Stimulated activated CD4-positive, alpha-beta T cell treated with anti-CD3 and anti-CD28 coated beads, Interleukin-15, amount 100 ng/mL, for 24 hours (primary cell): Measurements from ENCODE around the gene PDSS2.
"Not testable (repeated sequence)": the region's sequence is repeated elsewhere in the genome, so short reads cannot be mapped to it uniquely, and the experiment has no call there.

Experiments
- DNase-seq: peaks from one replicate; pipeline ENCODE4 v3.0.0-alpha.2; 2020

The PDSS2 gene, protein sequence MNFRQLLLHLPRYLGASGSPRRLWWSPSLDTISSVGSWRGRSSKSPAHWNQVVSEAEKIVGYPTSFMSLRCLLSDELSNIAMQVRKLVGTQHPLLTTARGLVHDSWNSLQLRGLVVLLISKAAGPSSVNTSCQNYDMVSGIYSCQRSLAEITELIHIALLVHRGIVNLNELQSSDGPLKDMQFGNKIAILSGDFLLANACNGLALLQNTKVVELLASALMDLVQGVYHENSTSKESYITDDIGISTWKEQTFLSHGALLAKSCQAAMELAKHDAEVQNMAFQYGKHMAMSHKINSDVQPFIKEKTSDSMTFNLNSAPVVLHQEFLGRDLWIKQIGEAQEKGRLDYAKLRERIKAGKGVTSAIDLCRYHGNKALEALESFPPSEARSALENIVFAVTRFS

DNA sequence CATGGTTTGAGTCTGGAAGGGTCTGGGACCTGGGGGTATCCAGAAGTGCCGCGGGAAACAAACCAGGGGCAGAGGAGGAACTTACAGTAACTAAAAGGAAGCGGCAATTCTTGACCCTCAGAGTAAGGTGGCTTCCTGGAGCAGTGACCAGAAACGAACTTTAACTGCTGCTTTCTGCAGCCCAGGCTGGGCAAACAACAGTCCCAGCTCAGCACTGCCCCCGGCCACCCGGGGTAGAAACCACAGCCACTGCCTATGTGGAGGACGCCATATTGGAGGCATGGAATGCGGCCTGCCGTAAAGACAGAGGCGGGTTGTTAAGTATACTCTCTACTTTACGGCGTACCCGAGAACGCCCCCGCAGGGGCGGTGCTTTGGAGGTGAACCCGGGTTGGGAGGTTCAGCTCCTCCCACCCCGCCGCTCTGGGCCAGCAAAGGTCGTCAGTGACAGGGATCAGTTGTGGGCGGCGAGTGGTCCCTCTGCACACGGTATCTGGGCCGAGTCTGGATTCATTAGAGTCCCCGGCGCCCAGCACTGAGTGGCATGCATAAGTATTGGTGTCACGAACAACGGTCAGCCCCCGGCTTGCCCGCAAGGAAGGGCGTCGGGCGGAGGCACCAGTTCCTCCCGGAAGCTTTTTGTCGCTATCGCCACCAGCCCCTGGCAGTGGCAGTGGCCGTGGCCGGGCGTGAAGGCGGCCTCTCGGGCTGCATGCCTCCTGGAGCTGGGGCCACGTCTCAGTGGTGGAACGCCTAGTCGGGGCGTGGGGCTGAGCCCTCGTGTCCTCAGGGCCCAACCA, at the start of gene PDSS2:
PDSS2 (minus strand) TSS at position 282 of the 800 bp plus-strand sequence; CDS start at position 3, 279 bp downstream.
- peak; percentile 100 for DNase-seq

DNA sequence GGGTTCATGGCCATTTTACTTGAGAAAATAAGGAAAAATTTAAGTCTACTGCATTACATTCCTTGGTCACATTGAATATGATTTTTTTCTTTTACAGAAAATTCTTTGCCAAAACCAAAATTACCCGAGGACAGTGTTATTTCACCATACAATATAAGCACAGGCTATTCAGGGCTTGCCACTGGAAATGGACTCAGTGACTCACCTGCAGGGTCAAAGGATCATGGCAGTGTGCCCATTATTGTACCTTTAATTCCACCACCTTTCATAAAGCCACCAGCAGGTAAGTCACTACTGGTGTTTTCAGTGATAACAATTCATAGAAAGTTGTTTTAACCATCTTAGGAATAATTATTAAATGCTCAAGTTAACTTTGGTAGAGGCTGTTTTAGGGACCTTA, 46.8 kb upstream of the PDSS2 start:
- DNase-seq, result no peak

DNA sequence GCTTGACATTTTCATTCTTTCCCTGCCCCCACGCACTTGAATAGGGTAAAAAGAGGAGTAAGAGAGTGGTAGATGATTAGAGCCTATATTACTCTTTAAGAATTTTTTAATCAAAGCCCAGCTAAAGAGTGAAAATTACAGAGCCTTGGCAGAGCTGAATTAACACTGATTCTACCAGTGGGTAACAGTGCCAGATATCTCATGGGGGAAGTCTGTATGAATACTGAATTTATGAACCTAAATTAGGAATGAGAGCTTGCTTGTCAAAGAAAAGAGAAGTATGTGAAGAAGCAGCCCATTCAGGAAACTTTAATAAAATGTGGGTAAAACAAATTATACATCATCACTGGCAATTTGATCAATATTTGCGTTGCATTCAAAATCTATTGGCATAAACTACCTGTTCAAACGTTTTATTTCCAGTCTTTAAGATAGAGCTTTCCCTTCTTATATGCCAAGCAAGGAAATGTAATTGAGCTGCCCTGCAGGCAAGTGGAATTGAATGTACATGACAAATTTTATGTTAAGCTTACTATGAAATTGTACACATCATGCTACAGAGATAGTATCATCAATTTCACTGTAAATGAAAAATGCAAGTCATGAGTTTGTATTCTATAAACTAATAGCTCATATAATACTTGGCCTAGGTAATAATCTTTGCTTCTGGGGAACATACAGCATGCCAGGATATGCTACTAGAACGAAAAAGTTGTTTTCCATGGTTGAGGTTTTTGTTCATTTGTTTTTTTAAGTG, 45.1 kb upstream of the PDSS2 start:
- DNase-seq, result no peak

DNA sequence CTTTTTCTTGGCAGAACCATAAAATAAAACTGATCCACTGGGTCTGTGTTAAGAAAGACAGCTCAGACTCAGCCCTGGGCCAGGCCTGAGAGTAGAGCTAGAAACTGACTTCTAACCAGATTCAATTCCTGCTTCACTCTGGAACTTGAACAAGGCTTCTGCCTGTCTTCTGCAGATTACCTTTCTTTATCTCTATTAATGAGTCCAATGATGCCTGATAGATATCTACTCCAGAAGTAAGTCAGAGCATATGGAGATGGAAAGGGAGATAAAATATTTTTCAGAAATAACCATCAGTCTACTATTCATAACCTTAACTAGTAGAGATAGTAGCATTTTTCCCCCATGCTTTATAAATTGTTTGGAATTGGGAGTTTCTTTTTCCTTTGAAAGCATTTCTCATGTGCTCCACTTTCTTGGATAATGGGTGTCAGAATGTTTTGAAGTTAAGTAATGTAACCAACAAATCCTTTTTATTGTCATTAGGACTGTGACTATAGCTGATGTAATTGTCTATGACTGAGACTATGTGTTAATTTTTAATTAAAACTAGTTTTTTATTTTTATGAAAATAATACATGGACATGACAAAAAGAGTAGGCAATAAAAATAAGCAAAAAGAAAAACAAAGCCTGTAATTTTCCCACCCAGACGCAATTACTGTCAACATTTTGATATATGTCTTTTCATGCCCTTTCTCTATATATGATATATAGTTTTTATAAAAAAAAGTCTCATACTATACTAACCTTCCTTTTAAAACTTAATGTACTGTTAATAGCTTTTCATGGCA, 37.7 kb upstream of the PDSS2 start:
- DNase-seq, result no peak

DNA sequence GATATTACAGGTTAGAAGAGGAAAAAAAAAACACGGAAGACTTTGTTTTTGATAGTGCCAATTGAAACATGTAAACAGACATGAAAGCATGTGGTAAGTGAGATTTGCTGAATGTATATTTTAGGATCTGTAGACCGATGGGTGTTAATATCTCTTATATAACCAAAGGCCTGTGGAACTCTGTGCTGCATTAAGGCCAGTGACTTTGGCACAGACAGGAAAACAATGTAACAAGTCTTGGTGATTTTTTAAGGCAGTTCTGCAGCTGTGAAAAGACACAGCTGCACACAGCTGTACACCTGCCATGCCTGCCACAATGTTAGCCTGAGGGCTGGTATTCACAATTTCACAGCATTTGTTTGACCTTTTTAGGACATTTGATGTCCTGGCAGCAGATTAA, 36.6 kb upstream of the PDSS2 start:
- no peak for DNase-seq

DNA sequence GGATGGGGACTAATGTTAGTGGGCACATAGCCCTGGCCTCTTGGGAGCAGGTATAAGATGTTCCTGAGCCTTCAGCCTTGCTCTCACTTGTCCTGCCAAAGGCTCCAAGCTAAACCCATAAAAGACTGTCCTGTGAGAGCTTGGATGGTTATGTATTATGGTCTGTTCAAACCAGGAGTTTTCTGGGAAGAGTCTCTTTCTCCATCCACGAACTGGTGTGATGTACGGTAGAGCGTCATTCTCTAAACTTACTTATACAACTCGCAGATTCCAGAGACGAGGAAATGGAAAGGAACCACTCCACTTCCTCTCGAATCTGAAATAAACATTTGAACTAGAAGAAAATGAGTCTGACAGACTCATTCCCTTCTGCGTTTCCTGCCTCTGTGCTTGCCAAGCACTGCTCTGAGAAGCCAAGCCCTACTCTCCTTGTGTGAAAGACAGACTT, 35.9 kb upstream of the PDSS2 start:
- DNase-seq, result no peak

DNA sequence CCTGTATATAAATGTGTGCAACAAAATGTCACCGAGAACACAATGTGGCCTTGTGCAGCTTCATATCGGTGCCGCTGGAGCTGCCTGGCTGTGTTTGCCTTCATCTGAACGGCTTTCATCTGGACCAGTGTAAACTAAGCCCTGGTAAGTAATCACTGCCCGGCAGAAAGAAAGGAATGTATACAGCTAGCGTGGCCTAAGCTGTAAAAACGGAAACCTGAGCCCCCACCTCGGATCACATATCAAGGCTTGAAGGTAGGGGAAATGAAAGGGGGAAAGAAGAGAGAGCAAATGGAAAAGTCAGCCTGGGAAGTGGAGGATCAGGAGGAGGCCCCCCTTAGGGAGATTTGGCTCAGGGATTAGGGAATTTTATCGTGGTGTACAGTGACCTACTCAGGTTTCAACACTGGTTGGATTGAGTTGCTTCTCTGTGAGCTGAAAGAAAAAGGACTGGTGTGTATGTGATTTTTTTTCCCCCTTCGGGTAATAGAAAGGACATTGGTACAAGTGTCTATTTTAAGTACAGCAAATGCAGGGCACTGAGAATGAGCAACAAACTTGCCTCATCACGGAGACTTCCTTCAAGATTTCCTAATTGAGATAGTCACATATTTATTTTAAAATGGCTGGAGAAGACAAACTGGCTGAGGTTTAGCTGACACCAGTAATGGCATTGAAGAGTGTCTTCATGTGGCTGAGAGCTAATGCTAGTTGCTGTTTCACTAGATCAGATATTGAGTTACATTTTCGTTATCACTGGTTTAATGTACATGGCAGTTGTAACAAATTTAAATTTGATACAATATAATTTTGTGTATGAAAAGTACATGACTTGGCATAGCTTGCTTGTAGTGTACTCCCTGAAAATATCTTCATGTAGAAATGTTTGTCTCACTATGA, 34.0 kb upstream of the PDSS2 start:
- no peak for DNase-seq

DNA sequence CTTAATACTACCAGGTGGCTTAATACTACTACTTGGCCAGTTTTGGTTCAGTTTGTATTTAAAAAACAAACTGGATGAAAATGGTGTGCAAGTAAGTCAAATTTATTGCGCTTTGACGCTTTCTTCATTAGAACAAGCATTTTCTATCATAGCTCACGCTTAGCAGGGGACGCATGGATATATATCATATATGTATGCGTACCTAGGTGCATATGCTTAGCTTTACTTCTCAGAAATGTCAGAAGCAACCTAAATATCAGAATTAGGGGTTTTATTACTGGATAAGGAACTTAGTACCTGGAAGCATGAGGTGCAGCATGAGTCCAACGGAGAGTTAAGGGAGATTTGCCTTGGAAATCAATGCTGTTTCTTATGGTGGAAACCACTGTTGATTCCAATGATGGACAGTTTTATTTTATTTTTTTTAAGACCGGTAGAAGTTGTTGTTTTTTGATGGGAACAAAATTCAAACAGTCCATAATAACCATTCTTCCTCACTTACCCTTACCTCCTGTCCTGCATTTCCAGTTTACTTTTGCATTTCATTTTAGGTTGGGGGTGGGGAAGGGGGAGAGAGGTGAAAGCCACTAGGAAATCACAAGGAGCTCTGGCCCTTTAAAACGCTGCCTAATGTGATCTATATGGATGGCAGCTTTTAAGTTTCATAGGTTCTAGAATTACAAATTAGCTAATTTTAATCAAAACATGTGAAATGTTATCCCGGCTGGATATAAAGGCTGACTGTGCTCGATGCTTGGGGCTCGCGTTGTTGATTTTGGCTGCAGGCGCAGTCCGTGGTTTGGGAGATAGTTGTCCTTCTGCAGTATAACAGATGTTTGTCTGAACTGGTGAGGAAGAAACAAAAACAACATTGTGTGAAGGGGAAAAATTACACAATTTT, 32.6 kb upstream of the PDSS2 start:
- no peak for DNase-seq

DNA sequence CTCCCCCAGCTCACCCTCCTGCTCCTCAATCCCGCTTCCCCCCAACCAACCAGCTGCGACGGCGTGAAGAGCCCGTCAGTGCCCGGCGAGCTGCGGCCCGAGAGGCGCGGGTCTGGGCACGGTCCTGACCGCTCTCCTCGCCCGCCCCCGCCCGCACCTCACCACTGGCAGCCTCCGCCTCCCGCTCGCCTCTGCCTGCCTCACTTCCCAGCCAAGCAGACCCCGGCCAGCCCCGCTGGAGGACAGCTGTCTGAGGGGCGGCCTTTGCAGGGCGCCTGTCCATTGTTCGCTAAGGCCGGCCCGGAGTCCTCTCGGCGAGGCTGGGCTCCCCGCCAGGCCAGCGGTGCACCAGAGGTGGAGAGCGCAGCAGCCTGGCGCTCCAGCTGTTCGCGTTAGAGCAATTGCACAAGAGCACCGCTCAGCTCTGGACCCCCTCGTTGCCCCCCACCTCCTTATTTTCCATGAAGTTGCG, 31.8 kb upstream of the PDSS2 start:
- DNase-seq, result peak; percentile 14

DNA sequence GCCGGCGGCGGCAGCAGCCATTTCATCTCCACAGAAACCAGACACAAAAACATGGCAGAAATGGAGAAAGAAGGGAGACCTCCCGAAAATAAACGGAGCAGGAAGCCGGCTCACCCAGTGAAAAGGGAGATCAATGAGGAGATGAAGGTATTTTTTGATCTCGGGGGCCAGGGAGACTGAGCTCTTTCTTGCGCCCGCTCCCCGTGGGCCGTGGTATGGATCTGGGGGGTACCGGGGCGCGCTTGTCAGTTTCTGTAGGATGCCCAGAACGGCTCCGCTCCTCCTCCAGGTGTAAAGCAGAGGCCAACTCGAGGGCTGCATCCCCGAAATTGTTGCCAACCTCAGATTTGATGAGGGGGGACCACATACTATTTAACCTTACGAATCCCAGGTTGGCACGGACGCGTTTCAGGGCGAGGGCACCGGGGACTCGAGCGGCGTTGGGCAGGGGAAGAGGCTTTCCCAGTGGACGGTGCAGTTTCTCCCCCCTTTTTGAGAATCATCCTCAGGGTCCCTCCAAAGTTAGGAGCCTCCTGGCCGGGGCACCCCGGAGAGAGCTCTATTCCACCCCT, 31.3 kb upstream of the PDSS2 start:
- DNase-seq, result no peak

DNA sequence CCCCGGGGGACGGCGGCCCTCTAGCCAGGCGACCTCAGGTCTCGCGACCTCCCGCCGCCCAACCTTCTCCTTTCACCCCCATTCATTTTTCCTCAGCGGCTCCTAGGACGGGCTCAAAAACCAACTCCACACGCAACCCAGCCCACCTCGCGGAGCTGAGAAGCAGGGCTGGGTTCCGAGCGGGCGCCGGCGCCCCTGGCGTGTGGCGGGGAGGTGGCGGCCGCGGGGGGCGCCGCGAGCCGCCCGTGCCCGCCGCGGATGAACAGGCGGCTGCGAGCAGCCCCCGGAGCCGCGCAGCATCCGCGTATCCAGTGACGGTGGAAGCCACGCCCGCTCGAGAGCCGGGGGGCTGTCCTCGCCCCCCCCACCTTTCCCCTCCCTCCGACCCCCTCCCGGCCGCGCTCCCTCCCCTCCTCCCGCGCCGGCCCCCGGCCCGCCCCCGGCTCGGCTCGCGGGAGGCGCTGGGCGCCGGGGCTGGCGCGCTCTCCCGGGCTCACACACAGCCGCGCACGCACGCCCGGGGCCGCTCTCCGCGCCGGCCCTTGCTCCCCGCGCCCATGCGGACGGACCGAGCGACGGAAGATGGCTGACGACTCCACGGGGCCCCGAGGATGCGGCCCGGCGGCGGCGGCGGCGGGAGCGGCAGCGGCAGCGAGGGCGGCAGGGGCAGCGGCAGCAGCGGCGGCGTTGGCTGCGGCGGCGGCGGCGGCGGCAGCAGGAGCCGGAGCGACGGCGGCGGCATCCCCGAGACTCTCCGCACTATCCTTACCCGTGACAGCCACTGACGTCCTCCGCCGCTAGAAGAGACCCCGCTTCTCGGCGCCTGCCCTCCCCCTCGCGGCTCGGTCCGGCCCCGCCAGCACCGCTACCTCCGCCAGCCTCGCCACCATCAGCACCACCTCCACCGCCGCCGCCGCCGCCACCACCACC, 30.5 kb upstream of the PDSS2 start, which contains the start of gene SOBP:
SOBP (plus strand) TSS at position 482 of the 930 bp plus-strand sequence. CDS start 500 bp downstream, outside the sequence.
- DNase-seq, result peak; percentile 56

DNA sequence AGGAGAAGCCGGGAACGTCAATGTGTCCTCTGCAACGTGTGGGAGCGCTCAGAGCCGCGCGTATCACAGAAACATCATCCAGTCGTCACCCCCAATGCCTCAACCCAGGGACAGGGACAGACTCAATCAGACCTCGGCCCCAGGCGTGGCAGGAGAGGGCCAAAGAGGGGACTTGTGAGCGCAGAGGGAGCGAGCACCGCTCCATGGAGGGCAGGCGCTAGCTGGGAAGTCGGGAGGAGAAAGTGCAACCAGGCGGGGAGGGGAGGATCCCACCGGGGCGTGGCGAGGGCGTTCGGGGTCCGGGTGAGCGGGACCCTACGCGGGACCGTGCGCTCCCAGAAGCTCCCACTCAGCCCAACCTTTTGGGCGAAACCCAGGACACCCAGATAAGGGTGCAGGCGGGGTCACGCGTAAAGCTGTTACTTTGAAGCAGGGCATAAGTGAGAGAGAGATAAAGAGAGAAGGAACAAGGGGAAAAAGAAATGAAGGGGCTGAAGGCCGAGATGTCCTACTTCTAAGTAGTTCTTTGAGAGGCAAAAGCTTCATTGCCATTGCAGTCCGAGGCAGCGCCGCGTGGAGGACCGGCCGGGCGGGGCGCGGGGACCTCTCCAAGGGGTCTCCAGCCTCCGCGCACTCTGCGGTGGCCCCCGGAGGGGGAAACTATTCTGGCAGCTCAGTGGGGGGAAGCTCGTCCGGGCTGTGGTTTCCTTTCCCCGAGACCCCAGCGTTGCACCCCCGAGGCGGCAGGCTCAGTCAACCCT, 29.7 kb upstream of the PDSS2 start:
- peak; percentile 41 for DNase-seq

DNA sequence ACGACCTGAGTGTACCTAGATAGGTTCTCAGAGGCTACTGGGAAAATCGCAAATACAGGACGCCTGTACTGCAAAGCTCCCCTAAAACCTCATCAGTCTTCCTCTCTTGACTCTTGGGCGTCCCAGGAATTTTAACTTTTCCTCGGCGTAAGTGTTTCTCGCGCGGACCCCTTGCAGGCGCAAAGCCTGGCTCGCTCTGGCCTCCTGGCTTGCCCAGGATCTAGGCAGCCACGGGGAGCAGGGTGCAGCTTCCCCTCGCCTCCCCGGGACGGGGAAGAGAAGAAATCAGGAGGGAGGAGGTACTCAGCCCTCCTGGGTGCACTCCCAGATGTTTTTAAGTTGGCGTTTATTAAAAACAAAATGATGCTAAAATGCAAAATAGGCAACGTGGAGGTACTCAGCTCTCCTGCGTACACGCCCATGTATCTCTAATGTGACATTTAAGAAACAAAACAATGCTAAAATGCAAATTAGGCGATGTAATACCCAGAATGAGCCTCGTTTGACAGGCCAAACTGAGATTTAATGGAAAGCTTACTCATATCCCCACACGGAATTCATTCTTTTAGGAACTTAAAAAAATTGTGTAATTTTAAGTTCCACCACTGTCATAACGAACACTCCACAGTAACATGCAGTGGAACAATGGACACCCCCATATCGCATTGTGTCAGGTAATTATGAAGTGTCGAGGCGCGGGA, 29.0 kb upstream of the PDSS2 start:
- no peak for DNase-seq

DNA sequence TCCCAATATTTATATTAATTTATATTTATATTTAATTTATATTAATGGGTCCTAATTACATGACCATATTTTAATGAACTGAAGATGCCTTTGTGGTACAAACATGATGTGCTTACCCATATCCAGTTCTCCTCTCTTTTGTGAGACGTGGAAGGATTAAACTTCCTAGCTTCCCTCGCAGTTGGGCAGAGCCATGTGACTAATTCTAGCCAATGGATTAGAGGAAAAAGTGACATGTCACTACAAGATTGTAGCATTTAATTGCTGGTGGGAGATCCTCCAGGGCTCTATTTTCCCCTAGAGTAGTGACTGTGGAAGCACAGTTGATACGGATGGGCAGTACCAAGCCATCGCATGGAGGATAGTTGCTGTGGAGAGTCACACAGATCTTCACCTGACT, 25.8 kb upstream of the PDSS2 start:
- DNase-seq, result no peak

DNA sequence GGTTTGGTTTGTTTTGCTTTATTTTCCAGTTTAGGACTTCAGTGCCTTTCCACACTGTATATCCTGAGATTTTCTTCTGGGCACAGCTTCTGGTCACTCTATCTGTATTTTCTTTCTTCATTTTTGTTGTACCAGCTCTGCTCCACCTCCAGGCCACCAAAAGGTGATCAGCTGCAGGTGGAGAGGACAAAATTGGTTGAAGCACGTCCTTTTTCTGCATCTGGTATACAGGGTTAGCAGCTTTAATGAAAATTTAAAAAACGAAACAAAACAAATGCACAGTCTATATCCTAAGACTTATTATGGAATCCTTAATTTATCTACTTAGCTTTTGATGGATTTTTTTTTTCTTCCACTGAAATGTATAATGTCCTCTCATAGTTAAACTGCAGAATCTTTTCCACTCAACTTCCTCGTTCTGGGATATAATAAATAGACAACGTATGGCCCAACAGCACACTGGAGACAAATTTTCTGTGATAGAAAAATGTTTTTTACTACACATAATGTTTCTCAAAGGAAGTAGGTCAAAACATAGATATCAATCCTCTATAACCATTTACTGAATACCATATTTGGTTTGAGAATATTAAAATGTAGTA, 19.8 kb upstream of the PDSS2 start:
- no peak for DNase-seq

DNA sequence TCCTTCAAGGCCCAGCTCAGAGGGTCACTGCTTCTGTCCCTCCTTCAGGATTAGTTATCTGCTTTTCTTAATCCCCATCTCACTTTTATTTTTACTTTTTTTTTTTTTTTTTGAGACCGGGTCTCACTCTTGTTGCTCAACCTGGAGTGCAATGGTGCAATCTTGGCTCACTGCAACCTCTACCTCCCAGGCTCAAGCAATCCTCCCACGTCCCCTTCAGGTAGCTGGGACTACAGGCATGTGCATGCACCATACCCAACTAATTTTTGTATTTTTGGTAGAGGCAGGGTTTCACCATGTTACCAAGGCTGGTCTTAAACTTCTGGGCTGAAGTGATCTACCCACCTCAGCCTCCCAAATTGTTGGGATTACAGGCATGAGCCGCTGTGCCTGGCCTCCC, 16.5 kb upstream of the PDSS2 start:
- not testable (repeated sequence) for DNase-seq

DNA sequence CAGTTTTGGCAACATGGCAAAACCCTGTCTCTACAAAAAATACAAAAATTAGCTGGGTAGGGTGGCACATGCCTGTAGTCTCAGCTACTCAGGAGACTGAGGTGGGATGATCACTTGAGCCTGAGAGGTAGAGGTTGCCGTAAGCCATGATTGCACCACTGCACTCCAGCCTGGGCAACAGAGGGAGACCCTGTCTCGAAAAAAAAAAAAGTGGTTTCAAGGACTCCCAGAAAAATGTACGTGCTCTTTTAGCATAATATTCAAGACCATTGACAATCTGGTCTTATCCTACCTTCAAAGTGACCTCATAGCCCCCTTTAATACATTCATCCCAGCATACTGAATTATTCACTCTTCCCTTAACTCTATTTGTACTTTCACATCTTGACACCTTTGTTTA, 16.0 kb upstream of the PDSS2 start:
- not testable (repeated sequence) for DNase-seq
